KOPT-K1 (cell line): Measurements from ENCODE around the gene B3GALT6.
"Not testable (repeated sequence)": the region's sequence is repeated elsewhere in the genome, so short reads cannot be mapped to it uniquely, and the experiment has no call there.

Source experiments
- H3K27ac ChIP-seq: fragments of 200-600 bp; sonication (generic); 2 replicates; pipeline ENCODE4 v1.5.1; 2016; ENCODE audit warnings: antibody characterized with exemption, mild to moderate bottlenecking, low read depth, low read length; ENCODE audit not compliant: poor library complexity, severe bottlenecking
- H3K36me3 ChIP-seq: fragments of 200-600 bp; sonication (generic); 2 replicates; pipeline ENCODE4 v1.5.1; 2017; ENCODE audit warnings: antibody characterized with exemption, mild to moderate bottlenecking, low read length, moderate library complexity; ENCODE audit not compliant: insufficient read depth
- H3K9me3 ChIP-seq: fragments of 200-600 bp; sonication (generic); 2 replicates; pipeline ENCODE4 v1.5.1; 2017; ENCODE audit warnings: antibody characterized with exemption, low read length, mild to moderate bottlenecking; ENCODE audit not compliant: insufficient read depth, poor library complexity, severe bottlenecking

The B3GALT6 gene

DNA sequence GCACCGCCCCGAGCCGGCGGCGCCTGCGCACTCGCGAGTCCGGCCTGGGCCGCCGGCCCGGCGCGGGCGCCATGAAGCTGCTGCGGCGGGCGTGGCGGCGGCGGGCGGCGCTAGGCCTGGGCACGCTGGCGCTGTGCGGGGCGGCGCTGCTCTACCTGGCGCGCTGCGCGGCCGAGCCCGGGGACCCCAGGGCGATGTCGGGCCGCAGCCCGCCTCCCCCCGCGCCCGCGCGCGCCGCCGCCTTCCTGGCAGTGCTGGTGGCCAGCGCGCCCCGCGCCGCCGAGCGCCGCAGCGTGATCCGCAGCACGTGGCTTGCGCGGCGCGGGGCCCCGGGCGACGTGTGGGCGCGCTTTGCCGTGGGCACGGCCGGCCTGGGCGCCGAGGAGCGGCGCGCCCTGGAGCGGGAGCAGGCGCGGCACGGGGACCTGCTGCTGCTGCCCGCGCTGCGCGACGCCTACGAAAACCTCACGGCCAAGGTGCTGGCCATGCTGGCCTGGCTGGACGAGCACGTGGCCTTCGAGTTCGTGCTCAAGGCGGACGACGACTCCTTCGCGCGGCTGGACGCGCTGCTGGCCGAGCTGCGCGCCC is at the start of gene B3GALT6:
B3GALT6 (plus strand) TSS at position 30 of the 588 bp plus-strand sequence; CDS start at position 72, 42 bp downstream.
- Histone ChIP-seq H3K9me3 (no peaks in the 10 kb centered on the region), H3K36me3 (peaks cover 35% of the 10 kb centered on the region; the same call in 1 of the 2 replicates), H3K27ac (peak within 1 kb of the TSS; percentile 79)

GRCh38 chr1:1182491-1183220 is 49.4 kb upstream of the B3GALT6 start:
- Histone ChIP-seq H3K9me3 (no peaks in the 10 kb centered on the region), H3K36me3 (no peaks in the 10 kb centered on the region), H3K27ac (no peak overlapping the region)

- no peaks in the 10 kb centered on the region for H3K36me3 ChIP-seq
- no peaks in the 10 kb centered on the region for H3K9me3 ChIP-seq
- no peak overlapping the region for H3K27ac ChIP-seq
These were observed 48.8 kb upstream of the B3GALT6 start for GRCh38 chr1:1183221-1183747.

GRCh38 chr1:1183833-1184775 is 47.9 kb upstream of the B3GALT6 start:
- H3K36me3 ChIP-seq = no peaks in the 10 kb centered on the region
- no peaks in the 10 kb centered on the region for H3K9me3 ChIP-seq
- H3K27ac ChIP-seq = no peak overlapping the region

DNA sequence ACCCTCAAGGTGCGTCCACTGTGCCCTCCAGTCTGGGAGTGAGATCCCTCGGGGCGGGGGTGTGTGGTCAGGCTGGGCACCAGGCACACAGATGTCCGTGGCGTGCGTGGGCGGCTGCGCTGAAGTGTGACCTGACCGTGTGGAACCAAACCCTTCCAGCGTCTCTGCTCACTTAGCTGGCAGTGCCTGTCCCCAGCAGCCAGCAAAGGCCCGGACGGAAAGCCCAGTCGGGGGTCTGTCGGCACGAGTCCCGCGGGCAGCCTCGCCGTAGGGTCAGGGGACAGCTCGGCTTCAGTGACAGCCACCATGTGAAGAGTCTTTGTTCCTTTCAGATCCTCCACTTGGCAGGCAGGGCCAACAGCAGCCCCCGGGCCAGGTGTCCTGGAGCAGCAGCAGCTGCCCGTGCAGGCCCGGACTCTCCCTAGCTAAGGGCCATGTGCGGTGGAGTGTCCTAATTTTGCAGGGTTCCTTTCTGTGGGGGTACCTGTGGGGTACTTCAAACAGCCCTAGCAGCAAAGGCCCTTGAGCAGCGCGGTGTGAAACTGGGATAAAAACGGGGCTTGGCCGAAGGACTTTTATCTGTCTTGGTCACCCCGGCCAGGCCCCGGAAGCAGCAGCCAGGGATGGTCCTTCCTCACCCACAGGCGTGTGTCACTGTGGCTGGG is 46.8 kb upstream of the B3GALT6 start:
- H3K27ac ChIP-seq = no peak overlapping the region
- no peaks in the 10 kb centered on the region for H3K36me3 ChIP-seq
- no peaks in the 10 kb centered on the region for H3K9me3 ChIP-seq

GRCh38 chr1:1187938-1188337 is 44.1 kb upstream of the B3GALT6 start:
- Histone ChIP-seq H3K27ac (no peak overlapping the region), H3K9me3 (peaks cover 15% of the 10 kb centered on the region)

GRCh38 chr1:1189111-1189510 is 42.9 kb upstream of the B3GALT6 start:
- peaks cover 16% of the 10 kb centered on the region for H3K9me3 ChIP-seq
- no peaks in the 10 kb centered on the region for H3K36me3 ChIP-seq
- no peak overlapping the region for H3K27ac ChIP-seq

More at GRCh38 chr1:1187938-1188337, 44.1 kb upstream of the B3GALT6 start:
- H3K36me3 ChIP-seq = no peaks in the 10 kb centered on the region

DNA sequence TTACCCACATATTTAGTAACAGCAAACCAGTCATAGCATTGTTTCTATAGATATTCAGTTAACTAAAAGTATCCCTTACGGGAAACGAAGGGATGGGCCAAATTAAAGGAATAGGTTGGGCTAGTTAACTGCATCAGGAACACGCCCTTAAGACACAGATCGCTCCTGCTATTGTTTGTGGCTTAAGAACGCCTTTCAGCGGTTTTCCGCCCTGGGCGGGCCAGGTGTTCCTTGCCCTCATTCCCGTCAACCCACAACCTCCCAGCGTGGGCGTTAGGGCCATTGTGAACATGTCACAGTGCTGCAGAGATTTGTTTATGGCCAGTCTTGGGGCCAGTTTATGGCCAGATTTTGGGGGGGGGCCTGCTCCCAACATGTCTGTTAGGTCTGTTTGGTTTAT is 40.3 kb upstream of the B3GALT6 start:
- H3K9me3 ChIP-seq = peaks cover 27% of the 10 kb centered on the region
- H3K27ac ChIP-seq = no peak overlapping the region
- H3K36me3 ChIP-seq = no peaks in the 10 kb centered on the region

DNA sequence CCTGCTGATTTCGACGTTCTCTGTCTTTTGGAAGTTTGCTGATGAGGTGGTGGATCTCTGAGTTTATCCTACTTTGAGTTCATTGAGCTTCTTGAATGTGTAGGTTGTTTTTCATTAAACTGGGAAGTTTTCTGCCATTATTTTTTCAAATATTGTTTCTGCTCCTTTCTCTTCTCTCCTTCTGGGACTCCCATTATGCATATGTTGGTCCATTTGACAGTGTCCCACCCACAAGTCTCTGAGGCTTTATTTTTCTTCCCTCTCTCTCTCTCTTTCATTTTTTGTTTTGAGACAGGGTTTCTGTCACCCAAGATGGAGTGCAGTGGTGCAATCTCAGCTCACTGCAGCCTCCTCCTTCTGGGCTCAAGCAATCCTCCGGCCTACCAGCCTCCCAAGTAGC is 37.3 kb upstream of the B3GALT6 start:
- Histone ChIP-seq H3K27ac (no peak overlapping the region), H3K36me3 (no peaks in the 10 kb centered on the region), H3K9me3 (peaks cover 27% of the 10 kb centered on the region)

DNA sequence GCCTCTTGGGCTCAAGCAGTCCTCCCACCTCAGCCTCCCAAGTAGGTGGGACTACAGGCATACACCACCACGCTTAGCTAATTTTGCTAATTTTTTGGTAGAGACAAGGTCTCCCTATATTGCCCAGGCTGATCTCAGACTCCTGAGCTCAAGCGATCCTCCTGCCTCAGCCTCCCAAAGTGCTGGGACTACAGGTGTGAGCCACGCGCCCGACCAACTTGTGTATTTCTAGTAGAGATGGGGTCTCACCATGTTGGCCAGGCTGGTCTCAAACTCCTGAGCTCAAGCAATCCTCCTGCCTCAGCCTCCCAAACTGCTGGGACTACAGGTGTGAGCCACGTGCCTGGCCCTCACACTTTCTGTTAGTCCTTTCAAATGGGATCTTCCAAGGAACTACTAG is 36.3 kb upstream of the B3GALT6 start:
- H3K36me3 ChIP-seq, H3K27ac ChIP-seq: not testable (repeated sequence)
- H3K9me3 ChIP-seq = peaks cover 27% of the 10 kb centered on the region

- H3K27ac ChIP-seq = no peak overlapping the region
- H3K9me3 ChIP-seq = peaks cover 23% of the 10 kb centered on the region
- H3K36me3 ChIP-seq = no peaks in the 10 kb centered on the region
These were observed 35.4 kb upstream of the B3GALT6 start for GRCh38 chr1:1196431-1197187.

- H3K36me3 ChIP-seq = no peaks in the 10 kb centered on the region
- no peak overlapping the region for H3K27ac ChIP-seq
- peaks cover 17% of the 10 kb centered on the region for H3K9me3 ChIP-seq
These were observed 34.9 kb upstream of the B3GALT6 start for GRCh38 chr1:1197188-1197500.

DNA sequence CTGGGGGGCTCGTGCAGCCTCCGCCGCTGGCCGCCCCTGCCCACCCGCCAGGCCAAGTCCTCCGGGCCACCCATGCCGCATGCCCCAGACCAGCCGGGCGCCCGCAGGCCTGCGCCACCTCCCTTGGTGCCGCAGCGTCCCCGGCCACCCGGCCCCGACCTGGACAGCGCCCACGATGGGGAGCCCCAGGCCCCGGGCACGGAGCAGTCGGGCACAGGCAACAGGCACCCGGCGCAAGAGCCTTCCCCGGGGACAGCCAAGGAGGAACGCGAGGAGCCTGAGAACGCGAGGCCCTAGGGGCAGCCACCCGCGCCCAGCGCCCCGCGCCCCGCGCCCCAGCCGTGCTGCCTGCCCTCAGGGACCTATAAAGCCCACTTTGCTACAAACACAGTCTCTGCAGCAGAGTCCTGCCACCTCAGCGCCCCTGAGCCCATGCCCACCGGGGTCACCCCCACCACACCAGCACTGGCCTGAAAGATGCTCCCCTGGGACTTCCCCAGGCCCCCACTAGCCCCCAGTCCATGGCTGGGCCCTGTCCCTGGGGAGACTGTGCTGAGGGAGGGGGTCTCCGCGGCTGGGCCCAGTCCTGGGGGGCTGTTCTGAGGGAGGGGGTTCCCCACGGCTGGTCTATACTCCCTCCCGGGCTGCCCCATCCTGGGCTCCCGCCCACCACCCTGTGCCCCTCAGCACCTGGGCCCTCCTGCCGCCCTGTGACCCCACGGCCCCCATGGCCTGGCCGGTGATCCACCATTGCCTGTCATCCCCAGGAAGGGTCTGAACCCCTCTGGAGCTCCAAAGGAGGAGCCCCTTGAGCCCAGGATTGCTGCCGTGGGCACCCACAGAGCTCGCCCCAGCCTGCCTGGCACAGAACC is 34.2 kb upstream of the B3GALT6 start:
- Histone ChIP-seq H3K36me3 (no peaks in the 10 kb centered on the region), H3K9me3 (peaks cover 12% of the 10 kb centered on the region), H3K27ac (no peak overlapping the region)
